ENCODE results near the gene TEC. TPM values are rescaled to one million over a fixed set of nuclear protein-coding genes. Genes with fewer than 3 reads are reported as not detected.

The TEC gene
- total RNA-seq, 1 donor from 2014 or later: 1.8 TPM

GRCh38 chr4:48118081-48118480 is 151.6 kb downstream of the TEC start:
- Mint-ChIP-seq H3K27ac (no peak overlapping the region), H3K36me3 (no peaks in the 10 kb centered on the region), H3K4me1 (ENCODE audit: unreplicated experiment) (no peaks in the 10 kb centered on the region), H3K4me3 (no peak overlapping the region), H3K9me3 (no peaks in the 10 kb centered on the region), H3K27me3 (no peaks in the 10 kb centered on the region)
- no peak for TF ChIP-seq CTCF (conservative IDR thresholded peaks at IDR 0.05)
- DNase-seq (ENCODE audit: extremely low spot score, unreplicated experiment): no peak

GRCh38 chr4:48116582-48116981 is 153.1 kb downstream of the TEC start:
- Mint-ChIP-seq H3K36me3 (no peaks in the 10 kb centered on the region), H3K9me3 (no peaks in the 10 kb centered on the region), H3K27ac (no peak overlapping the region), H3K4me3 (no peak overlapping the region), H3K4me1 (ENCODE audit: unreplicated experiment) (peaks cover 5% of the 10 kb centered on the region), H3K27me3 (no peaks in the 10 kb centered on the region)
- DNase-seq (ENCODE audit: extremely low spot score, unreplicated experiment): no peak
- no peak for TF ChIP-seq CTCF (conservative IDR thresholded peaks at IDR 0.05)

- no peaks in the 10 kb centered on the region for H3K9me3 Mint-ChIP-seq
- no peak for DNase-seq (ENCODE audit: extremely low spot score, unreplicated experiment)
- H3K4me3 Mint-ChIP-seq: no peak overlapping the region
- no peaks in the 10 kb centered on the region for H3K27me3 Mint-ChIP-seq
- H3K4me1 Mint-ChIP-seq (ENCODE audit: unreplicated experiment): peaks cover 5% of the 10 kb centered on the region
- TF ChIP-seq CTCF (conservative IDR thresholded peaks at IDR 0.05): no peak
- peak overlapping the region; percentile 16 for H3K27ac Mint-ChIP-seq
- no peaks in the 10 kb centered on the region for H3K36me3 Mint-ChIP-seq
Measured at GRCh38 chr4:48114412-48114811, 155.2 kb downstream of the TEC start.

- H3K27me3 Mint-ChIP-seq: no peaks in the 10 kb centered on the region
- no peaks in the 10 kb centered on the region for H3K9me3 Mint-ChIP-seq
- TF ChIP-seq CTCF (conservative IDR thresholded peaks at IDR 0.05): no peak
- H3K27ac Mint-ChIP-seq: no peak overlapping the region
- no peaks in the 10 kb centered on the region for H3K36me3 Mint-ChIP-seq
- no peak overlapping the region for H3K4me3 Mint-ChIP-seq
- H3K4me1 Mint-ChIP-seq (ENCODE audit: unreplicated experiment): peaks cover 5% of the 10 kb centered on the region
- DNase-seq (ENCODE audit: extremely low spot score, unreplicated experiment): no peak
Measured at GRCh38 chr4:48112017-48112667, 157.5 kb downstream of the TEC start.

- H3K36me3 Mint-ChIP-seq: no peaks in the 10 kb centered on the region
- peaks cover 5% of the 10 kb centered on the region for H3K4me1 Mint-ChIP-seq (ENCODE audit: unreplicated experiment)
- no peak for TF ChIP-seq CTCF (conservative IDR thresholded peaks at IDR 0.05)
- no peak for DNase-seq (ENCODE audit: extremely low spot score, unreplicated experiment)
- H3K4me3 Mint-ChIP-seq: no peak overlapping the region
- H3K27ac Mint-ChIP-seq: no peak overlapping the region
- H3K27me3 Mint-ChIP-seq: no peaks in the 10 kb centered on the region
- H3K9me3 Mint-ChIP-seq: no peaks in the 10 kb centered on the region
Measured at GRCh38 chr4:48110452-48110978, 159.1 kb downstream of the TEC start.

Data from type B pancreatic cell (in vitro differentiated cells).